ENCODE measurements around the gene MRPL22.

Gene MRPL22

DNA sequence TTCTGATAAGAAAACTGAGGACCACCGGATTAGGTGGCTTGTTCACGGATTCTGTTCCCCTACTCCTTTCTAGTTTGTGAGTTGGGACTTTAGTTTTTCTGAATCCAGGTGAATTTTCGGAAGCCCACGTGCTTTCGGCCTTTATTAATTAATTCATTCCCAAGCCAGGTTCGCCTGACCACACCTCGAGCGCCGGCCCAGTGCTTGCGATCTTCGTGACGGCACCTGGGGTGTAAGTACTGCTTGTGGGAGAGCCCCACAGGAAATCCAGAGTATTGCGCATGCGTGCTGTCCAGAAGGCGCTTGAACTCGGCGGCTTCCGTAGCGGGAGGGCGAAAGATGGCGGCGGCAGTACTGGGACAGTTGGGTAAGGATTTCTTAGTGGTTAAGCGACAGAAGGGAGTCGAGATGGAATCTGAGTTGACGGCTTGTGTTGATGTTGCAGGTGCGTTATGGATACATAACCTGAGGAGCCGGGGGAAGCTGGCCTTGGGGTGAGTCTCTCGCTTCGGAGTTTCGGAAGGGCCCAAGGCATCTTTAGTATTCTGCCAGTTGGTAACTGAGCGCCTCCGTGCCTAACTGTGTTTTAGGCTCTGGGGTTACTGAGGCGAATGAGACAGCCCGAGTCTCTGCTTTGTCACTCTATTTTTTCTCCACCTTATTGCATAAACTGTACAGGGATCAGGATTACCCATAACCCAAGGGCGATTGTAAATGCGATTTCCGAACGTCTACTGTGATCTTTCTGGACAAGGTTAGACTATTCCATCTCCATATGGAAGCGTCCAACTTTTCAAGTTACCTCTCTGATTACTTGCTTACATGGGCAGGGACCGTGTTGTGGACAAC, at the start of gene MRPL22:
Gene MRPL22 (plus strand): TSS at position 302 of the 849 bp plus-strand sequence. CDS start 38 bp downstream, at position 340.
- H3K4me1 ChIP-seq (ENCODE audit: low read length): peaks cover 25% of the 10 kb centered on the region
- peak within 1 kb of the TSS; percentile 96 for H3K4me3 ChIP-seq (ENCODE audit: low read length)
- TF ChIP-seq, protein P1, sequence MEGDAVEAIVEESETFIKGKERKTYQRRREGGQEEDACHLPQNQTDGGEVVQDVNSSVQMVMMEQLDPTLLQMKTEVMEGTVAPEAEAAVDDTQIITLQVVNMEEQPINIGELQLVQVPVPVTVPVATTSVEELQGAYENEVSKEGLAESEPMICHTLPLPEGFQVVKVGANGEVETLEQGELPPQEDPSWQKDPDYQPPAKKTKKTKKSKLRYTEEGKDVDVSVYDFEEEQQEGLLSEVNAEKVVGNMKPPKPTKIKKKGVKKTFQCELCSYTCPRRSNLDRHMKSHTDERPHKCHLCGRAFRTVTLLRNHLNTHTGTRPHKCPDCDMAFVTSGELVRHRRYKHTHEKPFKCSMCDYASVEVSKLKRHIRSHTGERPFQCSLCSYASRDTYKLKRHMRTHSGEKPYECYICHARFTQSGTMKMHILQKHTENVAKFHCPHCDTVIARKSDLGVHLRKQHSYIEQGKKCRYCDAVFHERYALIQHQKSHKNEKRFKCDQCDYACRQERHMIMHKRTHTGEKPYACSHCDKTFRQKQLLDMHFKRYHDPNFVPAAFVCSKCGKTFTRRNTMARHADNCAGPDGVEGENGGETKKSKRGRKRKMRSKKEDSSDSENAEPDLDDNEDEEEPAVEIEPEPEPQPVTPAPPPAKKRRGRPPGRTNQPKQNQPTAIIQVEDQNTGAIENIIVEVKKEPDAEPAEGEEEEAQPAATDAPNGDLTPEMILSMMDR (IDR thresholded peaks at IDR 0.05; ENCODE audit: low read depth, low read length): no peak
- TF ChIP-seq EZH2phosphoT487 (IDR thresholded peaks at IDR 0.05; ENCODE audit: low read depth): no peak
- H3K9me3 ChIP-seq (ENCODE audit: insufficient read depth, low read length): no peaks in the 10 kb centered on the region
- H3K27ac ChIP-seq (ENCODE audit: low read length): peak within 1 kb of the TSS; percentile 55
- H3K79me2 ChIP-seq (ENCODE audit: low read length): peaks cover 69% of the 10 kb centered on the region
- peak within 1 kb of the TSS; percentile 83 for H3K9ac ChIP-seq (ENCODE audit: low read length)
- H3K4me2 ChIP-seq (ENCODE audit: low read length): peak within 1 kb of the TSS; percentile 96
- H4K20me1 ChIP-seq (ENCODE audit: insufficient read depth, low read length): no peaks in the 10 kb centered on the region
- no peaks in the 10 kb centered on the region for H3K27me3 ChIP-seq (ENCODE audit: low read depth, low read length)
- no peaks in the 10 kb centered on the region for H3K36me3 ChIP-seq (replicated peaks; ENCODE audit: low read depth, low read length)
- peak within 1 kb of the TSS; percentile 78 for H2AFZ ChIP-seq (ENCODE audit: low read depth, low read length)

DNA sequence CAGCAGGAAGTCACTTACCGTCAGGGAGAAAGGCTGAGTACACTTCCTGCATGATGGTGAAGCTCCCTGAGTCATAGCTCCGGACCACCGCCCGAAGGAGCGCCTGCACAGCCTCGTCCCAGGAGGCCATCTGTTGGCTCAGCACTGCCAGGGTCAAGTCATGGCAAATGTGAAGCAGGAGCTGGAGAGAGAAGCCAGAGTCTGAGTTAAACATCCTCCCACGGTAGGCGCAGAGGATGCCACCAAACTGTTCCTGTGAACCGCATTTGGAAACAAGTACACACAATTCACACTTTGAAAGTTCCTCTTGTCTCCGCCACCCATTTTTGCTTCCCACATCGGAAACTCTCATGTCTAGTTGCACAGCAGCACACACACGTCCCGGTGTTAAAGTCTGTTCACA, 48.5 kb upstream of the MRPL22 start:
- TF ChIP-seq, protein P1 (IDR thresholded peaks at IDR 0.05; ENCODE audit: low read depth, low read length): no peak
- TF ChIP-seq EZH2phosphoT487 (IDR thresholded peaks at IDR 0.05; ENCODE audit: low read depth): no peak
- H3K36me3 ChIP-seq (replicated peaks; ENCODE audit: low read depth, low read length): peaks cover 47% of the 10 kb centered on the region
- H2AFZ ChIP-seq (ENCODE audit: low read depth, low read length): no peak overlapping the region

DNA sequence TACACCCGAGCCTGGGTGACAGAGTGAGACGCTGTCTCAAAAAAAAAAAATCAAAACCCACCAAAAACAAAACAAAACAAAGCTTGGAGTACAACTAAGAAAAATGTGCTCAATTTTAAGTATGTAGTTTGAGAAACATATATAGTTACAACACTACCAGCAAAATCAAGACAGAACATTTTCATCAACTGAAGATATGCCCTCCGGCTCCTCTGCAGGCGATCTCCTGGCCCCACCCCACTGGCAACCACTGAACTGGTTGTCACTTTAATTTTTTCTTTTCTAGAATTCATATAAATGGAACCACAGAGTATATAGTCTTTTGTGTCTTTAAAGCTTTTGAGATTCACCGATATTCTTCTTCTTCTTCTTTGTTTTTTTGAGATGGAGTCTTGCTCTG, 47.5 kb upstream of the MRPL22 start:
- no peaks in the 10 kb centered on the region for H3K4me1 ChIP-seq (ENCODE audit: low read length)
- peaks cover 40% of the 10 kb centered on the region for H3K36me3 ChIP-seq (replicated peaks; ENCODE audit: low read depth, low read length)
- no peak overlapping the region for H3K4me2 ChIP-seq (ENCODE audit: low read length)
- no peaks in the 10 kb centered on the region for H3K27me3 ChIP-seq (ENCODE audit: low read depth, low read length)
- no peak for TF ChIP-seq EZH2phosphoT487 (IDR thresholded peaks at IDR 0.05; ENCODE audit: low read depth)
- TF ChIP-seq, protein P1 (IDR thresholded peaks at IDR 0.05; ENCODE audit: low read depth, low read length): no peak
- no peaks in the 10 kb centered on the region for H3K79me2 ChIP-seq (ENCODE audit: low read length)
- no peak overlapping the region for H2AFZ ChIP-seq (ENCODE audit: low read depth, low read length)
- no peak overlapping the region for H3K9ac ChIP-seq (ENCODE audit: low read length)
- H3K27ac ChIP-seq (ENCODE audit: low read length): no peak overlapping the region
- no peaks in the 10 kb centered on the region for H3K9me3 ChIP-seq (ENCODE audit: insufficient read depth, low read length)
- H3K4me3 ChIP-seq (ENCODE audit: low read length): no peak overlapping the region
- H4K20me1 ChIP-seq (ENCODE audit: insufficient read depth, low read length): no peaks in the 10 kb centered on the region

More for the DNA sequence above, 48.5 kb upstream of the MRPL22 start:
- Histone ChIP-seq H3K4me2 (ENCODE audit: low read length) (no peak overlapping the region), H3K4me1 (ENCODE audit: low read length) (no peaks in the 10 kb centered on the region), H3K4me3 (ENCODE audit: low read length) (no peak overlapping the region), H3K79me2 (ENCODE audit: low read length) (no peaks in the 10 kb centered on the region), H3K27me3 (ENCODE audit: low read depth, low read length) (no peaks in the 10 kb centered on the region), H3K27ac (ENCODE audit: low read length) (no peak overlapping the region), H3K9me3 (ENCODE audit: insufficient read depth, low read length) (no peaks in the 10 kb centered on the region), H4K20me1 (ENCODE audit: insufficient read depth, low read length) (no peaks in the 10 kb centered on the region), H3K9ac (ENCODE audit: low read length) (no peak overlapping the region)

DNA sequence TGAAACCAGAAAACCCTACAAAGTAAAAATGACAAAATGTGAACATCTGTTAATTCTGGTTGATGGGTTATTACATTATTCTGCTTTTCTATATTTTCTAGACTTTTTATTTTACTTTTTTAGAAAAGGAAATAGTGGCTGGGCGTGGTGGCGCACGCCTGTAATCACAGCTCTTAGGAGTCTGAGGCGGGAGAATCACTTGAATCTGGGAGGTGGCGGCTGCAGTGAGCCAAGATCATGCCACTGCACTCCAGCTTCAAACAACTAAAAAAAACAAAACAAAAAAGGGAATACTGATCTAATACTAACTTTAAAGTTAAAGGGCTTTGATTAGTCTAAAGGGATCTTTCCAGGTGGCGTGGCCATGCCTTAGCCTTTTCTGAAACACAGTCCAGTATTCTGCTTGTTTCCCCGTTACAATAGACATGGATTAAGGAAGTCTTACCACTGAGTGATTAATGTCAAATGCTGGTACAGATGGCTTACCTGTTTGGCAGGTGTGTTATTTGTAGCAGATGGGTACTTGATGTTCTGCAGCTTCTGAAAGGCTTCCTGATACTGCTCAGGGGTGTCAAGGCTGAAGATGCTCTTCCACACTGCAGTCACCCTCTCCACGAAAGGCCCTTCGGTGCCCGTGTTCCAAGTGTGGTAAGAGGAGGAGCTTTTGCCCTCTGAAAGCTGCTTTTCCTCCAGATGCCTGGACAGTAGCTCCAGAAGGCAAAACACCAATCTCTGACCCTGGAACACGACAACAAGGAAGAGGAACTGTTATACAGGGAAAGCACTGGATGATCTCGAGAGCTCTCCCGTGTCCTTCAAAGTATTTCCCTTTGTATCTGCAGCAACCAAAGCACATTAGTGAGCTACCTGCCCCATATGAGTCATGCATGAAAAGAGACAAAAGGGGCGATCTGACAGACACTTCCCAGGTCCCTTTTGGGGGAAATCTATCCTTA, 45.0 kb upstream of the MRPL22 start:
- no peak for TF ChIP-seq EZH2phosphoT487 (IDR thresholded peaks at IDR 0.05; ENCODE audit: low read depth)
- TF ChIP-seq, protein P1 (IDR thresholded peaks at IDR 0.05; ENCODE audit: low read depth, low read length): no peak
- no peak overlapping the region for H3K4me2 ChIP-seq (ENCODE audit: low read length)
- no peak overlapping the region for H3K4me3 ChIP-seq (ENCODE audit: low read length)
- H3K9me3 ChIP-seq (ENCODE audit: insufficient read depth, low read length): no peaks in the 10 kb centered on the region
- no peak overlapping the region for H3K9ac ChIP-seq (ENCODE audit: low read length)
- H2AFZ ChIP-seq (ENCODE audit: low read depth, low read length): no peak overlapping the region
- H3K79me2 ChIP-seq (ENCODE audit: low read length): no peaks in the 10 kb centered on the region
- H3K36me3 ChIP-seq (replicated peaks; ENCODE audit: low read depth, low read length): peaks cover 48% of the 10 kb centered on the region
- H3K27me3 ChIP-seq (ENCODE audit: low read depth, low read length): no peaks in the 10 kb centered on the region
- no peak overlapping the region for H3K27ac ChIP-seq (ENCODE audit: low read length)
- H3K4me1 ChIP-seq (ENCODE audit: low read length): no peaks in the 10 kb centered on the region
- no peaks in the 10 kb centered on the region for H4K20me1 ChIP-seq (ENCODE audit: insufficient read depth, low read length)

Data from OCI-LY3 (cell line).